Measurements from ENCODE around the gene PABPC1L.

- no peak for TF ChIP-seq EZH2phosphoT487 (conservative IDR thresholded peaks at IDR 0.05; ENCODE audit: low read length)
- TF ChIP-seq, protein P1, sequence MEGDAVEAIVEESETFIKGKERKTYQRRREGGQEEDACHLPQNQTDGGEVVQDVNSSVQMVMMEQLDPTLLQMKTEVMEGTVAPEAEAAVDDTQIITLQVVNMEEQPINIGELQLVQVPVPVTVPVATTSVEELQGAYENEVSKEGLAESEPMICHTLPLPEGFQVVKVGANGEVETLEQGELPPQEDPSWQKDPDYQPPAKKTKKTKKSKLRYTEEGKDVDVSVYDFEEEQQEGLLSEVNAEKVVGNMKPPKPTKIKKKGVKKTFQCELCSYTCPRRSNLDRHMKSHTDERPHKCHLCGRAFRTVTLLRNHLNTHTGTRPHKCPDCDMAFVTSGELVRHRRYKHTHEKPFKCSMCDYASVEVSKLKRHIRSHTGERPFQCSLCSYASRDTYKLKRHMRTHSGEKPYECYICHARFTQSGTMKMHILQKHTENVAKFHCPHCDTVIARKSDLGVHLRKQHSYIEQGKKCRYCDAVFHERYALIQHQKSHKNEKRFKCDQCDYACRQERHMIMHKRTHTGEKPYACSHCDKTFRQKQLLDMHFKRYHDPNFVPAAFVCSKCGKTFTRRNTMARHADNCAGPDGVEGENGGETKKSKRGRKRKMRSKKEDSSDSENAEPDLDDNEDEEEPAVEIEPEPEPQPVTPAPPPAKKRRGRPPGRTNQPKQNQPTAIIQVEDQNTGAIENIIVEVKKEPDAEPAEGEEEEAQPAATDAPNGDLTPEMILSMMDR (IDR thresholded peaks at IDR 0.05; ENCODE audit: insufficient read depth, low read length, poor library complexity, severe bottlenecking) = no peak
Measured at GRCh38 chr20:44959638-44960102, 49.8 kb downstream of the PABPC1L start.
